NCI-H446 treated with DMSO at 0.1 percent for 48 hours (cell line): ENCODE results near the gene RSPH10B.
"Not testable (repeated sequence)": the region's sequence is repeated elsewhere in the genome, so short reads cannot be mapped to it uniquely, and the experiment has no call there.

Experiments used
- DNase-seq: peaks from one replicate; lab custom pipeline; 2025; lab: John Stamatoyannopoulos, UW

Gene RSPH10B

GRCh38 chr7:5926263-5926870 lies 44.1 kb downstream of the RSPH10B start:
- DNase-seq: not testable (repeated sequence)

- DNase-seq: not testable (repeated sequence)
Measured at GRCh38 chr7:5924630-5925029, 45.9 kb downstream of the RSPH10B start.

- DNase-seq: not testable (repeated sequence)
Measured at GRCh38 chr7:5924180-5924579, 46.3 kb downstream of the RSPH10B start.

DNA sequence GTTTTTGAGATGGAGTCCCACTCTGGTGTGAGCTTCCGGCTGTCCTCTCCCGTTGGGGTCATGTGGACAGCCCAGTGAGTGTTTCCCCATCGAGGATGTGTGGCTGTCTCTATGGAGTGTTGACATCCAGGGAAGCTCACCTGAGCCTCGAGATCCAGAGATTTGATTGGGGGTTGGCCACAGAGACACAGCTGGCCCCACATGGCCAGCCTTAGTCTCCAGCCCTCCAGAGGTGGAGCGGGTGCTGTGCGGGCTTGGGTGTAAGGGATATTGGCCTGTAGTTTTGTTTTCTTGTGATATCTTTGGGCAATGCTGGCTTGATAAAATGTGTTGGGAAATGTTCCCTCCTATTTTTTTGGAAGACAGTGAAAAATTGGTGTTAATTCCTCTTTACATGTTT lies 54.0 kb downstream of the RSPH10B start:
- not testable (repeated sequence) for DNase-seq

DNA sequence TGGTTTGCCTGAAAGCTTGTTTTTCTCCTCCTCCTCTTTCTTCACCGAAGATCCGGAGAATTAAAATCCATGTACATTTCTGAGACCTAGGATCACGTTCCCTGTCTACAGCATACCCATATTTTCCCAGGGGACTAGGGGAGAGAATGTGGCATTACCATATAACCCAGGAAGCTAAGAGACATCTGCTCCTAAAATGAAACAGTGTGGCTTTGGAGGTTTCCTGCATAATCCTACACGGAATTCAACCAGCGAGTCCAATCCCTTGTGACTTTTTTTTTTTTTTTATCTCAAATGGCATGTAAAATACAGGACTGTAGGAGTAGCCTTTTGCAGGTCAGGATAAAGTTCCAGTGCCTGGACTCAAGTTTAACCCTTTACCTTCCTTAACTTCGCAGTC lies 61.7 kb downstream of the RSPH10B start:
- DNase-seq: not testable (repeated sequence)

DNA sequence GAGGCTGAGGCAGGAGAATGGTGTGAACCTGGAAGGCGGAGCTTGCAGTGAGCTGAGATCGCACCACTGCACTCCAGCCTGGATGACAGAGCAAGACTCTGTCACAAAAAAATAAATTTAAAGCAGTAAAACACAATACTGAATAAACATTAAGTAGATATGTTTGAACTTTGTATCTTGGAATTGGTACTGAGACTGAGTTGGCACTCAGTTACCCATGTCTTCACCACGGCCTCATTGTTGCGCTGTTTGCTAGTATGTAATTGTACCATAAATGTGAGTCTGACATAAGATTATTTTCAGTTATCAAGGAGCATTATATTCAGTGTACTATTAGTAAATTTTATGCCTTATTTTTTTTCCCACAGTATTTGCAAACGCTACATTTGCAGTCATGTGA lies 65.8 kb downstream of the RSPH10B start:
- DNase-seq: not testable (repeated sequence)

GRCh38 chr7:5903002-5903401 lies 67.5 kb downstream of the RSPH10B start:
- not testable (repeated sequence) for DNase-seq

DNA sequence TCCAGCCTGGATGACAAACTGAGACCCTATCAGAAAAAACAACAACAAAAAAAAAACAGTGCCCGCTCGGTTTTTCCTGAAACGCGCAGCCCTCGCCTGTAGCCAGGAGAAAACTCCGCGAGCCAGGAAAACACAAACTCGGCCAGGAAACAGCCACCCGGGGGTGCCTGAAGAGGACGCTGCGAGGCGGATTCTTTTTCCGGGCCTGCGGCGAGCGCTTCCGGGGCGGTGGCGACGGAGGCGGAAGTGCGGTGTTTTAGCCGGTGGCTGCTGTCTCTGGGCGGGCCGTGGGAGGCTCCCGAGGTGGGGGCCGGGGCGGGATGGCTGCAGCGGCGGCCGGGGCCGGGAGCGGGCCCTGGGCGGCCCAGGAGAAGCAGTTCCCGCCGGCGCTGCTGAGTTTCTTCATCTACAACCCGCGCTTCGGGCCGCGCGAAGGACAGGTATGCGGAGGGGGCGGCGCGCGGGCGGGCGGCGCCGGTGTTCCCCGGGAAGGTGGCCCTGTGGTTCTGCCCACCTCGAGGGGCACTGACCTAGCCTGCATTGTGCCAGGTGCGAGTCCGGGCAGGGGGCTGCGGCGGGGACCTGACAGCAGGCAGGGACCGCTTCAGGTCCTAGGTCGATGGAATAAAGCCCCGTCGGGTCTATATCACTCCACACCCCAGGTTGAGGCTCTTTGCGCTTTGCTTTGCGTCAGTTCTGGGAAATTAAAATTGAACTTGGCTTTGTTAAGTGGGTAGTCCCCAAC lies 71.8 kb downstream of the RSPH10B start, which contains the start of gene CCZ1:
Gene CCZ1 (plus strand): TSS at position 254 of the 745 bp plus-strand sequence. CDS start 67 bp downstream, at position 321.
- DNase-seq: not testable (repeated sequence)

- not testable (repeated sequence) for DNase-seq
Measured at GRCh38 chr7:5897369-5897919, 73.0 kb downstream of the RSPH10B start.

- DNase-seq: no peak
Measured at GRCh38 chr7:5892498-5892897, 78.0 kb downstream of the RSPH10B start.

DNA sequence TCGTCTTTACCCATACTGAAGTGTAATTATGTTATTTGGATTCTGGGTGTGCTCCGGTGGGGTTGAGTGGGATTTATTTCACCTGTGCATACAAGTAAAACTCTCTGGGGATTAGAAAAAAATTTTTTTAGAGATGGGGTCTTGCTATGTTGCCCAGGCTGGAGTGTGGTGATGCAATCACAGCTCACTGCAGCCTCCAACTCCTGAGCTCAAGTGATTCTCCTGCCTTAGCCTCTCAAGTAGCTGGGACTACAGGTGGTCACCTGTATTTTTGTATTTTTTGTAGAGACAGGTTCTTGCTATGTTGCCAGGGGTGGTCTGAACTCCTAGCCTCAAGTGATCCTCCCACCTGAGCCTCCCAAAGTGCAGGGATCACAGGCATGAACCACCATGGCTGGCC lies 80.2 kb downstream of the RSPH10B start:
- not testable (repeated sequence) for DNase-seq

DNA sequence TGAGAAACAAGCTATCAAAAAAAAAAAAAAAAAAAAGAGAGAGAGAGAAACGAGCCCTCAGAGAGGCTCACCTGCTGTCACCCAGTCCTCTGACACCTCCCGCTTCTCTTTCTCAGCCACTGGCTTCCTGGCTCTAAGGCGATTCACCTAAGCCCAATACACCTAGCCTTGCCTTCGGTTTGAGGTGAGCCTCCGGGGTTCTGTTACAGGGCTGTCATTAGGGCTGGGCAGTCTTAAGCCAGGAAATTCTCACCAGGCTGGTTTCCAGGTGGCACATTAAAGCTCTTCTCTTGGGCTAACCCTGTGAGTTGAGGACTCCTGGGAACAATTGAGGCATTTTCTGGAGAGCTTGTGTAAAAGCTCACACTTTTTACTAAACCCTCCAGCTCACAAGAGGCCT lies 82.5 kb downstream of the RSPH10B start:
- DNase-seq: not testable (repeated sequence)

GRCh38 chr7:5884431-5884830 lies 86.1 kb downstream of the RSPH10B start:
- DNase-seq: not testable (repeated sequence)

DNA sequence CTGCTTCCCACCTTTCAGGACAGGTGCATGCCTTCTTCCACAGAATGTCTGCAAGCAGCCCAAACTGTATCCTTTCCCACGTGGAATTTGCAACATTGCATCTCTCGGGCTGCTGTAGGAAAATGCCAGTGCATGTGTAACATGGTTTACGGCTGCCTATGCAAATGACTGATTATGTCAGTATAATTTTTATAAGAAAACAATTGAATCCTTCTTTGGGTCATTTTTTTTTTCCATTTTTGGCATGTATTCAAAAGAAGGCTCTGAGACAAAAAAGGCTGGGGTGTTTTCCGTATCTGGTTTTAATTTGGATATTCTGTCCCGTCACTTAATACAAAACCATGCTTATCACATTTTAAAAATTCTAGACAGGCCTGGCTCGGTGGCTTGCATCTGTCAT lies 90.4 kb downstream of the RSPH10B start:
- DNase-seq: not testable (repeated sequence)

DNA sequence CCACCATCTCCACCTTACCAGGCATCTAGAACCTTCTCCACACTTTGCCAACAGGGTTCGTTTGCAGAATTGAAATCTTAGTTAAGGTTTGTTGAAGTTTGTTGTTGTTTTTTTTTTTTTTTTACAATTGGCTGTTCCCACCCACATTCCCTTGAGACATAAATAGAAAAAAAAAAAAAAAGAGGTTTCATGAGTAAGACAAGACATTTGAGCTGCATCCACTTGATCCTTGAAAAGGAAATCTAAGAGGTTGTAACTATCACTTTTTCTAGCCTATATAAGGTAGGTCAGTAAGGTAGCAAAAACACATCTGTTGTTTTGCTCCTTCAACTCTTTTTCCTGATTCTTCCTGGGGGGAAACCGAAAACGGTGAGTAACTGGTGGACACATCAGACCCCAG lies 90.9 kb downstream of the RSPH10B start:
- not testable (repeated sequence) for DNase-seq
